HepG2 (cell line): ENCODE results near the gene AP4M1. TPM values are rescaled to one million over a fixed set of nuclear protein-coding genes. Genes with fewer than 3 reads are reported as not detected.

Experiments
- ARNTL ChIP-seq: sonication (generic); formaldehyde crosslinking; IDR thresholded peaks from 2 replicates; pipeline ENCODE4 v1.4.0; 2020; ENCODE audit warnings: mild to moderate bottlenecking, missing genetic modification reagents
- ERF ChIP-seq: IDR thresholded peaks from 2 replicates; pipeline ENCODE4 v1.6.1; 2018; ENCODE audit warnings: missing biosample characterization, missing genetic modification reagents
- KAT7 ChIP-seq: IDR thresholded peaks from 2 replicates; pipeline ENCODE4 v1.6.1; 2018; ENCODE audit warnings: borderline replicate concordance, missing compliant biosample characterization
- MIER2 ChIP-seq: IDR thresholded peaks from 2 replicates; pipeline ENCODE4 v1.6.1; 2016; ENCODE audit warnings: missing biosample characterization, missing genetic modification reagents
- NFATC3 ChIP-seq: sonication (generic); formaldehyde crosslinking; IDR thresholded peaks from 2 replicates; pipeline ENCODE4 v1.5.1; 2020; ENCODE audit warnings: mild to moderate bottlenecking, missing genetic modification reagents
- NR2F1 ChIP-seq, 2 experiments: fragments of 450-650 bp in 1 of 2; formaldehyde crosslinking in 1 of 2; IDR thresholded peaks; 2 replicates each; pipeline versions ENCODE4 v1.5.0 to v1.6.1; 2016 to 2020; ENCODE audit warnings: mild to moderate bottlenecking in 1 of 2, missing compliant biosample characterization in 1 of 2, missing genetic modification reagents in 1 of 2, moderate library complexity in 1 of 2
- POGZ ChIP-seq: sonication (generic); formaldehyde crosslinking; IDR thresholded peaks from 2 replicates; pipeline ENCODE4 v1.4.0; 2020; ENCODE audit warnings: mild to moderate bottlenecking, missing genetic modification reagents
- SALL1 ChIP-seq: sonication (generic); formaldehyde crosslinking; IDR thresholded peaks from 2 replicates; pipeline ENCODE4 v1.8.0; 2022; ENCODE audit warnings: mild to moderate bottlenecking, missing genetic modification reagents
- SIN3A ChIP-seq: IDR thresholded peaks from 2 replicates; pipeline ENCODE4 v1.6.1; 2011; ENCODE audit warnings: low read depth, mild to moderate bottlenecking, control low read depth, low read length, borderline replicate concordance
- TCF7L2 ChIP-seq: IDR thresholded peaks from 2 replicates; pipeline ENCODE4 v1.6.1; 2011; ENCODE audit warnings: mild to moderate bottlenecking, low read depth, low read length, moderate library complexity
- ZFP90 ChIP-seq: sonication (generic); formaldehyde crosslinking; IDR thresholded peaks from 2 replicates; pipeline ENCODE4 v1.8.0; 2022; ENCODE audit warnings: missing genetic modification reagents, mild to moderate bottlenecking, inconsistent platforms, borderline replicate concordance
- ZNF296 ChIP-seq: sonication (generic); formaldehyde crosslinking; conservative IDR thresholded peaks from 2 replicates; pipeline ENCODE4 v1.5.0; 2020; ENCODE audit warnings: mild to moderate bottlenecking, missing genetic modification reagents
- ZNF557 ChIP-seq: sonication (generic); formaldehyde crosslinking; IDR thresholded peaks from 2 replicates; pipeline ENCODE4 v1.4.0; 2020; ENCODE audit warnings: missing genetic modification reagents
- ZNF775 ChIP-seq: sonication (generic); formaldehyde crosslinking; IDR thresholded peaks from 2 replicates; pipeline ENCODE4 v1.4.0; 2020; ENCODE audit warnings: missing genetic modification reagents, mild to moderate bottlenecking, moderate library complexity, borderline replicate concordance
- ZNF781 ChIP-seq: sonication (generic); formaldehyde crosslinking; IDR thresholded peaks from 2 replicates; pipeline ENCODE4 v1.5.1; 2020; ENCODE audit warnings: borderline replicate concordance, mild to moderate bottlenecking, missing genetic modification reagents; ENCODE audit errors: not compliant biosample characterization
- polyA plus RNA-seq, 8 experiments: library from polyadenylated mRNA; depleted of rRNA in 3 of 8; stranded (reverse) in 7 of 8; unstranded in 1 of 8; fragments of >200 nt; fragmentation: Illumina TruSeq in 4 of 8; extraction: Trizol in 4 of 8; gene quantifications; 2 replicates each; pipeline versions ENCODE4 v1.2.1 to v1.2.3, GENCODE V29; 2011 to 2016; ENCODE audit warnings: low read depth in 4 of 8, missing spikeins in 1 of 8, mixed read lengths in 1 of 8; ENCODE audit not compliant: insufficient read depth in 1 of 8
- total RNA-seq, 5 experiments: library from RNA; depleted of rRNA; stranded (reverse); fragments of >200 nt; fragmentation: Illumina TruSeq; extraction: Trizol; gene quantifications; 2 replicates each; pipeline ENCODE4 v1.2.3, GENCODE V29; 2016; ENCODE audit warnings: low read depth in 1 of 5
- TF ChIP-seq, protein P1 (sequence below): IDR thresholded peaks from 2 replicates; pipeline ENCODE4 v1.6.1; 2012; ENCODE audit warnings: low read length, improper control_type of control experiment
- TF ChIP-seq, protein P2 (sequence below): sonication (generic); formaldehyde crosslinking; IDR thresholded peaks from 2 replicates; pipeline ENCODE4 v1.9.0; 2021; ENCODE audit warnings: missing genetic modification reagents, borderline replicate concordance
- TF ChIP-seq, protein P3 (sequence below): sonication (generic); formaldehyde crosslinking; IDR thresholded peaks from 2 replicates; pipeline ENCODE4 v1.5.1; 2020; ENCODE audit warnings: missing genetic modification reagents, mild to moderate bottlenecking, borderline replicate concordance
- TF ChIP-seq, protein P4 (sequence below): sonication (generic); formaldehyde crosslinking; IDR thresholded peaks from 2 replicates; pipeline ENCODE4 v1.8.0; 2022; ENCODE audit warnings: missing genetic modification reagents, mild to moderate bottlenecking, moderate library complexity, borderline replicate concordance

Gene AP4M1
- total and polyA plus RNA-seq, 2 of the 13 experiments (the other 11 are each of a cell fraction or from before 2014, with no cell fraction given), result 6.3 to 9.7 TPM

DNA sequence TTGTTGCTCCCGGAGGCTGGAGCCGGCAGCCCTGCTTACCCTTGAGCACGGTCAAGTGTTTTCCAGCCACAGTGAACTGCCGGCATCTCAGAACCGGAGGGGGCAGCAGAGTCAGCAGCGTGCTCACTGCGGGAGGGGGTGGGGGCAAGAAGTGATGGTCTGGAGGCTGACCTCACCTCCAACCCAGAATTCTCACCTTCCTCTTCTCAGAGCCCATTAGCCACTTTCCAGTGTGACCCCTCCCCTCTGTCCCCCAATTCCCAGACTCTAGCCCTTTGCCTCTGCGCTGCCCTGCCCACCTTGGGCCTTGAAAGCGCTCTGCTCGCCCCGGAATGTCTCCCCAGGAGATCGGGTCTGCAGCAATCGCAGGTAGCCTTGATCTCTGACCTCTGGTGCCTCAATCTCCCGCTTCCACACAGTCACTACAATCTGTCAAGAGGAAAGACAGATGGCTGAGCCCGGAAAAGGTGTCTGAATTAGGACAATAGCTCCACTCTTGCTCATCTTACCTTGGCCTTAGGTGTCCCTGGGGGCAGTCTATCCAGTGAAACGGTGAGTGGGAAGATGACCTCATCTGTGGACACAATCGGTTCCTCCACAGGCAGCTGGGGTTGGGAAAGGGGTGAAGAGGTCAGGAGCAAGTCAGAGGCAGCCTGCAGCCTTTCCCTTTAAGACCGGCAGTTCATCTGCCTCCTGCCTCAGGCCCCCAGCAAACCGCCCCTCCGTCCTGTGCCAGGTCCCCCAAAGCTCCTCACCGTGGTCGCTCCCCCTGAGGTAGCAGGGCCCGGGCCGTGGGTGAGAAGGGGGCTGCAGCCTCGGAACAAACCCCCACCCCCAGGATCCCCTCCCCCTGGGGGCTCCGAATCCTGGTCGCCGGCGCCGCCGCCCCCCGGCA lies 56.1 kb downstream of the AP4M1 start (continued):
- TF ChIP-seq, protein P1, sequence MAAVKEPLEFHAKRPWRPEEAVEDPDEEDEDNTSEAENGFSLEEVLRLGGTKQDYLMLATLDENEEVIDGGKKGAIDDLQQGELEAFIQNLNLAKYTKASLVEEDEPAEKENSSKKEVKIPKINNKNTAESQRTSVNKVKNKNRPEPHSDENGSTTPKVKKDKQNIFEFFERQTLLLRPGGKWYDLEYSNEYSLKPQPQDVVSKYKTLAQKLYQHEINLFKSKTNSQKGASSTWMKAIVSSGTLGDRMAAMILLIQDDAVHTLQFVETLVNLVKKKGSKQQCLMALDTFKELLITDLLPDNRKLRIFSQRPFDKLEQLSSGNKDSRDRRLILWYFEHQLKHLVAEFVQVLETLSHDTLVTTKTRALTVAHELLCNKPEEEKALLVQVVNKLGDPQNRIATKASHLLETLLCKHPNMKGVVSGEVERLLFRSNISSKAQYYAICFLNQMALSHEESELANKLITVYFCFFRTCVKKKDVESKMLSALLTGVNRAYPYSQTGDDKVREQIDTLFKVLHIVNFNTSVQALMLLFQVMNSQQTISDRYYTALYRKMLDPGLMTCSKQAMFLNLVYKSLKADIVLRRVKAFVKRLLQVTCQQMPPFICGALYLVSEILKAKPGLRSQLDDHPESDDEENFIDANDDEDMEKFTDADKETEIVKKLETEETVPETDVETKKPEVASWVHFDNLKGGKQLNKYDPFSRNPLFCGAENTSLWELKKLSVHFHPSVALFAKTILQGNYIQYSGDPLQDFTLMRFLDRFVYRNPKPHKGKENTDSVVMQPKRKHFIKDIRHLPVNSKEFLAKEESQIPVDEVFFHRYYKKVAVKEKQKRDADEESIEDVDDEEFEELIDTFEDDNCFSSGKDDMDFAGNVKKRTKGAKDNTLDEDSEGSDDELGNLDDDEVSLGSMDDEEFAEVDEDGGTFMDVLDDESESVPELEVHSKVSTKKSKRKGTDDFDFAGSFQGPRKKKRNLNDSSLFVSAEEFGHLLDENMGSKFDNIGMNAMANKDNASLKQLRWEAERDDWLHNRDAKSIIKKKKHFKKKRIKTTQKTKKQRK, result no peak
- no peak for TF ChIP-seq POGZ (CRISPR knock-in tag)
- peak; percentile 38; the same call in 1 of the 2 replicates for TF ChIP-seq SALL1 (CRISPR knock-in tag)
- TF ChIP-seq KAT7 (CRISPR knock-in tag), result no peak
- peak; percentile 31; the same call in 1 of the 2 replicates for TF ChIP-seq SIN3A
- TF ChIP-seq ZFP90 (CRISPR knock-in tag), result no peak
- no peak for TF ChIP-seq TCF7L2
- no peak for TF ChIP-seq ZNF557
- TF ChIP-seq, protein P2, sequence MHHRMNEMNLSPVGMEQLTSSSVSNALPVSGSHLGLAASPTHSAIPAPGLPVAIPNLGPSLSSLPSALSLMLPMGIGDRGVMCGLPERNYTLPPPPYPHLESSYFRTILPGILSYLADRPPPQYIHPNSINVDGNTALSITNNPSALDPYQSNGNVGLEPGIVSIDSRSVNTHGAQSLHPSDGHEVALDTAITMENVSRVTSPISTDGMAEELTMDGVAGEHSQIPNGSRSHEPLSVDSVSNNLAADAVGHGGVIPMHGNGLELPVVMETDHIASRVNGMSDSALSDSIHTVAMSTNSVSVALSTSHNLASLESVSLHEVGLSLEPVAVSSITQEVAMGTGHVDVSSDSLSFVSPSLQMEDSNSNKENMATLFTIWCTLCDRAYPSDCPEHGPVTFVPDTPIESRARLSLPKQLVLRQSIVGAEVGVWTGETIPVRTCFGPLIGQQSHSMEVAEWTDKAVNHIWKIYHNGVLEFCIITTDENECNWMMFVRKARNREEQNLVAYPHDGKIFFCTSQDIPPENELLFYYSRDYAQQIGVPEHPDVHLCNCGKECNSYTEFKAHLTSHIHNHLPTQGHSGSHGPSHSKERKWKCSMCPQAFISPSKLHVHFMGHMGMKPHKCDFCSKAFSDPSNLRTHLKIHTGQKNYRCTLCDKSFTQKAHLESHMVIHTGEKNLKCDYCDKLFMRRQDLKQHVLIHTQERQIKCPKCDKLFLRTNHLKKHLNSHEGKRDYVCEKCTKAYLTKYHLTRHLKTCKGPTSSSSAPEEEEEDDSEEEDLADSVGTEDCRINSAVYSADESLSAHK (CRISPR knock-in tag), result no peak
- TF ChIP-seq, protein P3, sequence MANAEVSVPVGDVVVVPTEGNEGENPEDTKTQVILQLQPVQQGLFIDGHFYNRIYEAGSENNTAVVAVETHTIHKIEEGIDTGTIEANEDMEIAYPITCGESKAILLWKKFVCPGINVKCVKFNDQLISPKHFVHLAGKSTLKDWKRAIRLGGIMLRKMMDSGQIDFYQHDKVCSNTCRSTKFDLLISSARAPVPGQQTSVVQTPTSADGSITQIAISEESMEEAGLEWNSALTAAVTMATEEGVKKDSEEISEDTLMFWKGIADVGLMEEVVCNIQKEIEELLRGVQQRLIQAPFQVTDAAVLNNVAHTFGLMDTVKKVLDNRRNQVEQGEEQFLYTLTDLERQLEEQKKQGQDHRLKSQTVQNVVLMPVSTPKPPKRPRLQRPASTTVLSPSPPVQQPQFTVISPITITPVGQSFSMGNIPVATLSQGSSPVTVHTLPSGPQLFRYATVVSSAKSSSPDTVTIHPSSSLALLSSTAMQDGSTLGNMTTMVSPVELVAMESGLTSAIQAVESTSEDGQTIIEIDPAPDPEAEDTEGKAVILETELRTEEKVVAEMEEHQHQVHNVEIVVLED (CRISPR knock-in tag), result no peak
- TF ChIP-seq ZNF775, result no peak
- TF ChIP-seq ARNTL, result no peak; the same call in 1 of the 2 replicates
- TF ChIP-seq ERF (CRISPR knock-in tag), result no peak
- TF ChIP-seq MIER2 (CRISPR knock-in tag), result no peak
- TF ChIP-seq NFATC3 (CRISPR knock-in tag), result no peak; the same call in 1 of the 2 replicates
- peak; percentile 86 to 96 for TF ChIP-seq NR2F1 (CRISPR knock-in tag; IDR thresholded peaks at IDR 0.05)
- TF ChIP-seq ZNF296, result no peak
- TF ChIP-seq ZNF781, result no peak
- TF ChIP-seq, protein P4, sequence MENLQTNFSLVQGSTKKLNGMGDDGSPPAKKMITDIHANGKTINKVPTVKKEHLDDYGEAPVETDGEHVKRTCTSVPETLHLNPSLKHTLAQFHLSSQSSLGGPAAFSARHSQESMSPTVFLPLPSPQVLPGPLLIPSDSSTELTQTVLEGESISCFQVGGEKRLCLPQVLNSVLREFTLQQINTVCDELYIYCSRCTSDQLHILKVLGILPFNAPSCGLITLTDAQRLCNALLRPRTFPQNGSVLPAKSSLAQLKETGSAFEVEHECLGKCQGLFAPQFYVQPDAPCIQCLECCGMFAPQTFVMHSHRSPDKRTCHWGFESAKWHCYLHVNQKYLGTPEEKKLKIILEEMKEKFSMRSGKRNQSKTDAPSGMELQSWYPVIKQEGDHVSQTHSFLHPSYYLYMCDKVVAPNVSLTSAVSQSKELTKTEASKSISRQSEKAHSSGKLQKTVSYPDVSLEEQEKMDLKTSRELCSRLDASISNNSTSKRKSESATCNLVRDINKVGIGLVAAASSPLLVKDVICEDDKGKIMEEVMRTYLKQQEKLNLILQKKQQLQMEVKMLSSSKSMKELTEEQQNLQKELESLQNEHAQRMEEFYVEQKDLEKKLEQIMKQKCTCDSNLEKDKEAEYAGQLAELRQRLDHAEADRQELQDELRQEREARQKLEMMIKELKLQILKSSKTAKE (CRISPR knock-in tag), result peak; percentile 26; the same call in 1 of the 2 replicates
